Osteoblast (primary cell): ENCODE measurements around the gene HIF3A. TPM values are rescaled to one million over a fixed set of nuclear protein-coding genes. Genes with fewer than 3 reads are reported as not detected.

Source experiments
- DNase-seq: peaks from one replicate; pipeline ENCODE4 v3.0.0; 2011; ENCODE audit warnings: low spot score, mixed read lengths; ENCODE audit not compliant: insufficient read length; ENCODE audit errors: missing footprints
- H2AFZ ChIP-seq: 2 replicates; pipeline ENCODE4 v1.6.0; 2011; ENCODE audit warnings: mild to moderate bottlenecking, low read length
- H3K27ac ChIP-seq: 2 replicates; pipeline ENCODE4 v1.5.1; 2011; ENCODE audit warnings: mild to moderate bottlenecking, low read depth, low read length, moderate library complexity
- H3K27me3 ChIP-seq: 2 replicates; pipeline ENCODE4 v1.6.0; 2012; ENCODE audit warnings: mild to moderate bottlenecking, control low read depth, inconsistent platforms, low read length, moderate library complexity; ENCODE audit not compliant: insufficient read depth
- H3K36me3 ChIP-seq: 2 replicates; pipeline ENCODE4 v1.5.1; 2011; ENCODE audit warnings: mild to moderate bottlenecking, low read length, control low read depth, moderate library complexity; ENCODE audit not compliant: insufficient read depth
- H3K4me1 ChIP-seq: 2 replicates; pipeline ENCODE4 v1.5.1; 2011; ENCODE audit warnings: mild to moderate bottlenecking, low read length, control low read depth, moderate library complexity; ENCODE audit not compliant: insufficient read depth
- H3K4me2 ChIP-seq: 2 replicates; pipeline ENCODE4 v1.6.0; 2011; ENCODE audit warnings: mild to moderate bottlenecking, low read length; ENCODE audit not compliant: insufficient read depth
- H3K4me3 ChIP-seq: fragments of 200-600 bp; sonication (generic); 3 replicates; pipeline ENCODE4 v1.5.1; 2012; ENCODE audit warnings: mild to moderate bottlenecking, low read length, inconsistent platforms; ENCODE audit not compliant: insufficient read depth
- H3K79me2 ChIP-seq: 2 replicates; pipeline ENCODE4 v1.6.0; 2012; ENCODE audit warnings: mild to moderate bottlenecking, low read length, control low read depth, inconsistent platforms; ENCODE audit not compliant: insufficient read depth
- H3K9me3 ChIP-seq: 2 replicates; pipeline ENCODE4 v1.5.1; 2011; ENCODE audit warnings: low read depth, low read length, control low read depth
- H4K20me1 ChIP-seq: 2 replicates; pipeline ENCODE4 v1.6.0; 2012; ENCODE audit warnings: mild to moderate bottlenecking, low read length, control low read depth; ENCODE audit not compliant: insufficient read depth
- total RNA-seq: library from RNA; depleted of rRNA; stranded (reverse); fragments of >200 nt; gene quantifications from 2 replicates; pipeline ENCODE4 v1.2.3, GENCODE V29; 2012
- TF ChIP-seq, protein P1 (sequence below): IDR thresholded peaks from 2 replicates; pipeline ENCODE4 v1.5.1; 2011; ENCODE audit warnings: mild to moderate bottlenecking, low read depth, low read length, moderate library complexity; ENCODE audit errors: extremely low read depth

Gene HIF3A
- total RNA-seq, 1 donor, result not detected

DNA sequence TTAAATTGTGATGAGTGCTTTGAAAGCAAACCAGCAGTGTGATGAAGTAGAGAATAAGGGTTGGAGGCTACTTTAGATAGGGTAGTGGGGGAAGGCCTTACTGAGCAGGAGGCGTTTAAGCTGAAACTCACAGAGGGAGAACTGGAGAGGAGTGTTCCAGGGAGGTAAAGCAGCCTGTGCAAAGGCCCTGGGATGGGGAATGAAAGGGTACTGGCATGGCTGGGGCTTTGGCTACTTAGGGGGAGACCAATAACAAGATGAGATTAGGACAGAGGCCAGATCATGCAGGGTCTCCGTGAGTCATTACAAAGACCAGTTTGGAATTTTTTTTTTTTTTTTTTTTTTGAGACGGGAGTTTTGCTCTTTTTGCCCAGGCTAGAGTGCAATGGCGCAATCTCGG is 51.1 kb downstream of the HIF3A start:
- DNase-seq, result no peak
- Histone ChIP-seq H3K27ac (no peak overlapping the region), H3K27me3 (peaks cover 3% of the 10 kb centered on the region), H3K4me3 (peak overlapping the region; percentile 100), H3K4me2 (peak overlapping the region; percentile 98), H3K9me3 (no peaks in the 10 kb centered on the region), H3K79me2 (peaks cover 52% of the 10 kb centered on the region), H3K36me3 (peaks cover 2% of the 10 kb centered on the region), H4K20me1 (peaks cover 14% of the 10 kb centered on the region), H3K4me1 (peaks cover 33% of the 10 kb centered on the region), H2AFZ (no peak overlapping the region)
- TF ChIP-seq, protein P1, sequence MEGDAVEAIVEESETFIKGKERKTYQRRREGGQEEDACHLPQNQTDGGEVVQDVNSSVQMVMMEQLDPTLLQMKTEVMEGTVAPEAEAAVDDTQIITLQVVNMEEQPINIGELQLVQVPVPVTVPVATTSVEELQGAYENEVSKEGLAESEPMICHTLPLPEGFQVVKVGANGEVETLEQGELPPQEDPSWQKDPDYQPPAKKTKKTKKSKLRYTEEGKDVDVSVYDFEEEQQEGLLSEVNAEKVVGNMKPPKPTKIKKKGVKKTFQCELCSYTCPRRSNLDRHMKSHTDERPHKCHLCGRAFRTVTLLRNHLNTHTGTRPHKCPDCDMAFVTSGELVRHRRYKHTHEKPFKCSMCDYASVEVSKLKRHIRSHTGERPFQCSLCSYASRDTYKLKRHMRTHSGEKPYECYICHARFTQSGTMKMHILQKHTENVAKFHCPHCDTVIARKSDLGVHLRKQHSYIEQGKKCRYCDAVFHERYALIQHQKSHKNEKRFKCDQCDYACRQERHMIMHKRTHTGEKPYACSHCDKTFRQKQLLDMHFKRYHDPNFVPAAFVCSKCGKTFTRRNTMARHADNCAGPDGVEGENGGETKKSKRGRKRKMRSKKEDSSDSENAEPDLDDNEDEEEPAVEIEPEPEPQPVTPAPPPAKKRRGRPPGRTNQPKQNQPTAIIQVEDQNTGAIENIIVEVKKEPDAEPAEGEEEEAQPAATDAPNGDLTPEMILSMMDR, result no peak

DNA sequence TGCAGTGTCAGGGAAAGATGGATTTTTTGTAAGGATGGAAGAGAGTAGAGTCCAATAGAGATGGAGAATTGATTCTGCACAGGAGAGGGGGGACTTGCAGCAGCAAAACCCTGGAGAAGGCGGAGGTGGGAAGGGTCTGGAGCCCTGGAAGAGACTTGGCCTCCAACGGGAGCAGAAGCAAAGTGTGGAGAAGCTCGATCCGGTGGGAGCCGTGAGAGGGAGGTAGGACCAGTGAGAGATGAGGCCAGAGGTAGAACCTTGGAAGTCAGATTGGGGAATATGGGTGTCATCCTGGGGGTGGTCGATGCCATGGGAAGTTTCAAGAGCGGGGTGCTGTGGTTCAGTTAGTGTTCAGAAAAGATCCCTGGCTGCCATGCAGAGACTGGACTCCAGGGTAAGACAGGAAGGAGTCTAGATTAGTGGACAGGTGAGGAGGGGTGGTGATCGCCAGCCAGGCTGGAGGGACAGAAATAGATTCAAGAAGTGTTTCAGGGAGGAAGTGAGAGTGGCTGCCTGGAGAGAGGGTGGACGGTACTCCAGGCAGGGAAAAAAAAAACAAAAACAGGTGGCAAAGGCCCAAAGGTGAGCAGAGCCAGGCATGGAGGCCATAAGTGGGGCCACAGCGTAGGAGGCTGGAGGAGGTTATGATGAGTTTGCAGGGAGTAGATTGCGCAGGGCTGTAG is 52.6 kb downstream of the HIF3A start:
- Histone ChIP-seq H3K27ac (no peak overlapping the region), H3K36me3 (peaks cover 12% of the 10 kb centered on the region), H3K4me2 (no peak overlapping the region), H3K4me3 (no peak overlapping the region), H3K27me3 (no peaks in the 10 kb centered on the region), H3K9me3 (no peaks in the 10 kb centered on the region), H3K79me2 (peaks cover 66% of the 10 kb centered on the region), H4K20me1 (peaks cover 16% of the 10 kb centered on the region), H2AFZ (no peak overlapping the region), H3K4me1 (peaks cover 33% of the 10 kb centered on the region)
- DNase-seq, result peak; percentile 76
- TF ChIP-seq, protein P1, result no peak

DNA sequence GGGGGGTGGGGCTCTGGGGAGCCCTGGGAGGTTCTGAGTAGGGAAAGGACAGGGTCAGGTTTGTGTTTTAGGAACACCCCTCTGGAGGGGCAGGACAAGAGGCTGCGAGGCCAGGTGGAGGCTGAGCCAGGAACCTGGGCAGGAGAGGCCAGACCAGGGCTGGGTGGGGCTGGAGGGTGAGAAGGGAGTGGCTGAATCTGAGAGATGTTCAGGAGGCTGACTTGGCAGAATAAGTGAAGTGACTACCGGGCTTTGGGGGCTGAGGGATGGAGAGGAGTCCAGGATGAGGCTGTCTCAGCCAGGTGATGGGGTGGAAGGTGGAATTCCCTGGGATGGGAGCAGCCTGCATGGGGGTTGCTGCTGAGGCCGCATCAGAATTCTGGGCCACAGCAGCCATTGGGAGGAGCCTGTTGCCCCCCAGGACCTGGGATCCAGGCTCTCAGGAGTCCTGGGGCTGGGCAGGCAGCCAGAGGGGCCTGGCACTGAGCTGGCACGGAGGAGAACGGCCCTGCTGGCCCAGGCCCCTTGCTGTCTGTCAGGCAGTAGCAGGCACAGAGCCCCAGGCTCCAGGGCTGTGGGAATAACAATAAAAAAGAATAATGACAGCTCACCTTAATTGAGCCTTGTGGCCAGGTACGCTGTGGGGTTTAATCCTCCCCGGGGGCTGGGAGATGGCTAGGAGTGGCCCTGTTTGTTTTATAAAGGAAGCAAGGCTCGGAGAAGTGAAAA is 53.4 kb downstream of the HIF3A start:
- TF ChIP-seq, protein P1, result no peak
- peaks cover 16% of the 10 kb centered on the region for H4K20me1 ChIP-seq
- H3K27ac ChIP-seq, result peak overlapping the region; percentile 76
- H3K79me2 ChIP-seq, result peaks cover 72% of the 10 kb centered on the region
- DNase-seq, result no peak
- H3K4me1 ChIP-seq, result peaks cover 33% of the 10 kb centered on the region
- peaks cover 18% of the 10 kb centered on the region for H3K36me3 ChIP-seq
- H3K9me3 ChIP-seq, result no peaks in the 10 kb centered on the region
- no peak overlapping the region for H2AFZ ChIP-seq
- no peak overlapping the region for H3K4me3 ChIP-seq
- H3K4me2 ChIP-seq, result no peak overlapping the region
- H3K27me3 ChIP-seq, result no peaks in the 10 kb centered on the region

DNA sequence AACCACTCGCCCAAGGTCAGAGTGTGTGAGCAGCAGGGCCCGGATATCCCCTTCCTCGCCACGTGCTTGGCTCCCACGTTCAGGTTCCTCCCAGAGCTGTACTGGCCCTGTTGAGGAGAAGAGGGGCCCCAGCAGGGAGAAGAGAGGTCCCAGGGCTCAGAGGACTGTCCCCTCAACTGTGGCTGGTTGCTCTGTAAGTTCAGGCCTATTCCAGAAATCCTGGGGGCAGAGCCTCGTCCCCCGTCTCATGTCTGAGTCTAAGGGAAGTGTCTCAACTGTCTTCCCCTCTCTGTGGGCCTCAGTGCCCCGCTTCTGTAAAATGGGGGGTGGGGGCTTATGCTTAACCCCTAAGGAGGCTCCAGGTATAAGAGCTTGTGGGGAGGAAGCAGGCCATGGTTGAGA is 53.9 kb downstream of the HIF3A start:
- TF ChIP-seq, protein P1, result no peak
- peaks cover 33% of the 10 kb centered on the region for H3K4me1 ChIP-seq
- H3K27ac ChIP-seq, result peak overlapping the region; percentile 76
- H3K4me2 ChIP-seq, result peak overlapping the region; percentile 44
- no peak overlapping the region for H3K4me3 ChIP-seq
- peak; percentile 43 for DNase-seq
- no peaks in the 10 kb centered on the region for H3K9me3 ChIP-seq
- peaks cover 16% of the 10 kb centered on the region for H4K20me1 ChIP-seq
- H3K79me2 ChIP-seq, result peaks cover 76% of the 10 kb centered on the region
- H3K36me3 ChIP-seq, result peaks cover 18% of the 10 kb centered on the region
- H3K27me3 ChIP-seq, result no peaks in the 10 kb centered on the region
- peak overlapping the region; percentile 6 for H2AFZ ChIP-seq
